ENCODE results near the gene CCDC18.
A peak's percentile ranks its signal among the peaks of the same experiment; 100 is the strongest.

The CCDC18 gene

DNA sequence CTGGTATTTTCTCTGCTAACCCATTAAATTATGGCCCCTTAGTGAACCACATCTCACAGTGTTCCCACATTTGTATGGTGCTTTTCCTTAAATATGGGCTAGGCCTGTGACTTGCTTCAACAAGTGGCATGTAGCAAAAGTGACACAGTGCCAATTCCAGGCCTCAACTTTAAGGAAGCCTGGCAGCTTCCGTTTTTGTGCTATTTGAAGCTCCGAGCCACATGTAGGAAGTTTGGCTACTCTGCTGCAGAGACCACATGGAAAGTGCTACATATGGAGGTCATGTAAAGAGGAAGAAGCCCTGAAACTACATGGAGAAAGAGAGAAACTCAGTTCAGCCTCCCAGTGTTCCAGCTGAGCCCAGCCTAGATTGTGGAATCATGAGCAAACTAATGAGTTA, 136.7 kb downstream of the CCDC18 start:
- no peak for DNase-seq

DNA sequence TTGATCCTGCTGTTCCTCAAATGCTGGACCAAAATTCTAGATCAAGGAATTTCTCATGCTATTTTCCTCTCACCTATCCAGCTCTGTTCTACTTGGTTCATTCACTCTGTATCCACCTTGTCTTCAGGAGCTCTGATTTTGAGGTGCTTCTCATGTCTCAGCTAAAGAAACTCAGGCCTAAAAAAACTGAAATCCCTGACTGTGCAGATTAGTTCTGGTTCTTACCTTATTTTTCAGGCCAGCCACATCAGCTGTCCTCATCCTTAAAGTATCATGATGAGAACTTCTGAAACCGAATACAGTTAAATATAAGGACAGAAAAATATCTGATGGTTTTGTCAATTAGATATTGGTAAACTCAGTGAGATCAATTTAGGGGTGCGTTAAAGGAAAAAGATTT, 137.4 kb downstream of the CCDC18 start:
- DNase-seq, result no peak

GRCh38 chr1:93321720-93322119, 141.2 kb downstream of the CCDC18 start:
- no peak for DNase-seq

GRCh38 chr1:93322349-93322748, 141.8 kb downstream of the CCDC18 start:
- DNase-seq, result peak in 1 of 3 experiments; percentile 10

- no peak for DNase-seq
These were observed 142.8 kb downstream of the CCDC18 start for GRCh38 chr1:93323185-93323820.

DNA sequence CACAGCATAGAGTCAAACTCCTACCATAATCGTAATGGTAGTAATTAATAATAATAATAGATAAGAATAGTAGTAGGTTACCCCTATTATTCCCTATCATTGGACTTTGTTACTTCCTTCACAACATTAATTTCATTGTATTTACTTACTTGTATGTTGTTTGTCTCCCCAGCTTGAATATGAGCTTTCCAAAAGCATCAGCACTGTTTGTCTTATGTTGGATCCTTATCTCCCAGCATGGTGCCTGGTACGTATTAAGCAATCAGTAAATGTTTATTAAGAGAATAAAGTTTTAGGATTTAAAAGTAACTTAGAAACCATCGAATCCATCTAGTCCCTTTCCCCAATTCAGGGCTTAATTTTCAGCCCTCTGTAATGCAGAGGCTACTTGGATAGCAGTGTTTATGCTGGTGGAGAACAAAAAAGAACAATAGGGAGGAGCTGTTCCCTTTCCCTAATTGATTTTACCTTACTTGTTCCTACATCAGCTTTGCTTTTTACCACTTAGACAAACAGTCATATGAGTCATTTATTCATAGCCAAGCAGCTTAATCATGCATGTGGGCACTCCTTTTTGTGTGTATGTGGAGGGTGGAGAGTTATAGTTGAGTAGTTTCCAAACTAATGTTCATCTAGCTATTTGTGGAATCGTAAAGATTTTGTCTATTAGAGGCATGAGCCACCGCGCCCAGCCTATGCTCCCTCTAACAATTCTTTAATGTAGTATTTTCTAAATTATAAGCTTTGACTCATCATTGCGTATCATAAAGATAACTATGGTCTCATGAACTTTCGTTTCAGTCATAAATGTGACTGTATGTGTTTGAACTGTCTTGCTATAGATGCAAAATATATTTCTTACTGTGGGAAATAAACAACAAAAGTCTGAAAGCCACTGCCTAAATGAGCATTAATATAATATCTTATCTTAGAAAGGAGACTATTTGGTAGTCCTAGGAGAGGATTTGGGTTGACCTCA, 144.3 kb downstream of the CCDC18 start:
- DNase-seq, result peak in 2 of 3 experiments; percentile 23 to 62
